Activated T-helper 2 cell treated with anti-CD3 and anti-CD28 coated beads, Interferon-gamma antibody, Interleukin-2, Interleukin-4, amounts not matched to agents 10 μg/mL and 5 μg/mL and 100 μg/mL, durations not matched to agents 14 hours and 24 hours and 36 hours (primary cell): ENCODE measurements around the gene ARHGEF39. TPM values are rescaled to one million over a fixed set of nuclear protein-coding genes. Genes with fewer than 3 reads are reported as not detected.
"Not testable (repeated sequence)": the region's sequence is repeated elsewhere in the genome, so short reads cannot be mapped to it uniquely, and the experiment has no call there.

ENCODE experiments used
- DNase-seq: peaks from one replicate; pipeline ENCODE4 v3.0.0; 2021; ENCODE audit warnings: low spot score
- H3K27ac Mint-ChIP-seq: one replicate; pipeline ENCODE4 v1.8.0; 2021; ENCODE audit warnings: mixed read lengths
- H3K27me3 Mint-ChIP-seq: one replicate; pipeline ENCODE4 v1.8.0; 2021; ENCODE audit warnings: low read depth, mixed read lengths
- H3K36me3 Mint-ChIP-seq: one replicate; pipeline ENCODE4 v1.8.0; 2021; ENCODE audit warnings: low read depth, mixed read lengths
- H3K4me1 Mint-ChIP-seq: one replicate; pipeline ENCODE4 v1.8.0; 2021; ENCODE audit warnings: low read depth, mixed read lengths
- H3K4me3 Mint-ChIP-seq: one replicate; pipeline ENCODE4 v1.8.0; 2021; ENCODE audit warnings: low read depth, mild to moderate bottlenecking, moderate library complexity, mixed read lengths
- H3K9me3 Mint-ChIP-seq: one replicate; pipeline ENCODE4 v1.8.0; 2021; ENCODE audit warnings: mixed read lengths
- intact Hi-C: fragments of 100-400 bp; cut with micrococcal nuclease; formaldehyde crosslinking; loops from one replicate; pipeline ENCODE4 v1.15.1; 2023
- total RNA-seq: library from RNA; stranded (reverse); gene quantifications from 2 replicates; pipeline ENCODE4 v1.2.3, GENCODE V29; 2022

Gene ARHGEF39
- total RNA-seq, 1 donor from 2014 or later = 12.3 TPM

GRCh38 chr9:35650341-35651158, 14.4 kb downstream of the ARHGEF39 start, which contains the start of gene SIT1:
Gene SIT1 (minus strand): TSS chr9:35650931. CDS start chr9:35650853, 78 bp downstream.
- Mint-ChIP-seq H3K9me3 (no peaks in the 10 kb centered on the region), H3K27ac (peak within 1 kb of the TSS; percentile 91), H3K4me1 (peaks cover 43% of the 10 kb centered on the region), H3K4me3 (peak within 1 kb of the TSS; percentile 96), H3K27me3 (no peaks in the 10 kb centered on the region), H3K36me3 (peaks cover 20% of the 10 kb centered on the region)
- DNase-seq = no peak
- intact Hi-C loops = no loop called here

DNA sequence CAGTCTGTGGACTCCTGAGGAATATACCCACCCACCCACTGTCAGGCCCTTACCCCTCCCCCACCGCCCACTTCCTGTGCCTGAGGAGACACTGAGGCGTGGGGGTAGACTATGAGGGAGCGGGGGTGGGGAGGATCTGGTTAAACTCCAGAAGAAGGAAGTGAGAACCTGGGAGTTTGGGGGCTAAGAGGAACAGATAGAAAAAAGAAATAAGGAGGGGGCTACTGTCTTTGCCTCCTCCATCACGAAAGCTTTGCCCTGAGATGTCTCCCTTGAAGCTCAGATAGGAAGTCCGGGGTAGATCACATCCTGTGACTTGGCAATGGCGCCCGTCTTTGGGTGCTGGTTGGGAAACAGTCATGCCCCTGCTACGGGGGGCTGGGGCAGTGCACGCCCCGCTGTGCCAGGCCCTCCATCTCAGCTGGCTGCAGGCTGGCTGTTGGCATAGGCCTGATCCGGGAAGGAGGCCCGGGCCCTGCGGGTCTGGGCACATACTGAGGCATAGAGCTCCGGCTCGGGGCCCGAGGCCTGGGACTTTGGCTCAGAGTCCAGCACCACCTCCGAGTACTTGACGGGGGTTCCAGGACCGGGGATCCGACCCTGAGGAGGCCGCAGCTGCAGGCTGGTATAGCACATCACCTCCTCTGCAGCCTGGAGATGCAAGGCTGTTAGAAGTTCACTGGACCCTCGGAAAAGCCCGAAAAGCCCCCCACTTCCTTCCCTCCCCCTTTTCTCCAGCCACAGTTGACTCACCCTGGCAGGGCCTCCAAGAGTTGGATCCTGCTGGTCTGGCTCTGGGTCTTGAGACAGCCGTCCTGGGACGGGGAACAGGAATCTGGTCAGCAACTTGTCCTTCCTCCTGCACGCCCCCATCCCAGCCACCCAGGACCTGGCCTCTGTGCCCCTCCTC, 15.3 kb downstream of the ARHGEF39 start:
- Mint-ChIP-seq H3K4me3 (peak overlapping the region; percentile 96), H3K27me3 (no peaks in the 10 kb centered on the region), H3K36me3 (peaks cover 22% of the 10 kb centered on the region), H3K27ac (peak overlapping the region; percentile 70), H3K9me3 (no peaks in the 10 kb centered on the region), H3K4me1 (peaks cover 46% of the 10 kb centered on the region)
- DNase-seq = no peak
- intact Hi-C loops = loop anchor here (1.0 kb wide), 1 partner anchor 8 kb away; no protein-coding TSS in a partner anchor

DNA sequence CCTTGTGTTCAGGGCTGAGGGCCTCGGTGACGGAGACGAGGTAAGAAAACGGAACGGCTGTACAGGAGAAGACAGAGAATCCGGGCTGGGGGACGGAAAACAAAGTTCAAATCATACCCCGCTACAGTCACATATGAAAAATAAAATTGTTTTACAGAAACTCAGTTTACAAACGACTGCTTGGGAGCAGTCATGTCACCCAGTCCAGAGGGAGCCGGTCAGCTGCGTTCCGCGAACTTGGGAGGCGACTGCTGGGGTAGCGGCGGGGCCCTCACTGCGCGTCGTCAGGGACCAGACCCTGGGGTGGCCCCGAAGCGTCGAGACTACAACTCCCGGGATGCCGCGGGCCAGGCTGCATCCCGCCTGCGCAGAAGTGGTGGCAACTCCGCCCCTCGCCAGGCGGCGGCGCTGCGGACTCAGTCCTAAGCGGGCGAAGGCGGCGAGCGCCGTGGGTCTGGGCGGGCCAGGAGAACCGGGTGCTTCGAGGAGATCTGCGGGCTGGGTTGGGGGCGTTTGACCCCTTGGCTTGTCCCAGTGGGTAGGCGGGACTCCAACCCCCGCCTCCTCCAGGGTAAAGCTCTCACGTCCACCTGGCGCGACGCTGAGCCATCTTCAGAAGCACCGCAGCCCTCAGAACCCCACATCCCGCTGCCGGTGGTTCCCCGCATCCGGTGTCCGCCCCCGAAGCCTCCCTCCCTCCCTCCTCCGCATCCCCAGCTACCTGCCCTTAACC, 18.3 kb downstream of the ARHGEF39 start:
- Mint-ChIP-seq H3K36me3 (peaks cover 45% of the 10 kb centered on the region), H3K4me1 (peaks cover 45% of the 10 kb centered on the region), H3K27me3 (no peaks in the 10 kb centered on the region), H3K9me3 (no peaks in the 10 kb centered on the region), H3K27ac (peak overlapping the region; percentile 96), H3K4me3 (peak overlapping the region; percentile 96)
- peak; percentile 91 for DNase-seq
- intact Hi-C loops = loop anchor here (1.0 to 2.0 kb wide), 6 partner anchors 28 to 530 kb away; partner anchors contain the start of genes CD72 and HINT2

- DNase-seq = no peak
- H3K36me3 Mint-ChIP-seq = peaks cover 50% of the 10 kb centered on the region
- intact Hi-C loops = loop anchor here (1.0 to 2.0 kb wide), 6 partner anchors 27 to 529 kb away; partner anchors contain the start of genes CD72 and HINT2
- H3K27ac Mint-ChIP-seq = peak overlapping the region; percentile 96
- peak overlapping the region; percentile 96 for H3K4me3 Mint-ChIP-seq
- peaks cover 2% of the 10 kb centered on the region for H3K9me3 Mint-ChIP-seq
- H3K4me1 Mint-ChIP-seq = peaks cover 44% of the 10 kb centered on the region
- H3K27me3 Mint-ChIP-seq = no peaks in the 10 kb centered on the region
These were observed 18.9 kb downstream of the ARHGEF39 start for GRCh38 chr9:35646153-35646532.

DNA sequence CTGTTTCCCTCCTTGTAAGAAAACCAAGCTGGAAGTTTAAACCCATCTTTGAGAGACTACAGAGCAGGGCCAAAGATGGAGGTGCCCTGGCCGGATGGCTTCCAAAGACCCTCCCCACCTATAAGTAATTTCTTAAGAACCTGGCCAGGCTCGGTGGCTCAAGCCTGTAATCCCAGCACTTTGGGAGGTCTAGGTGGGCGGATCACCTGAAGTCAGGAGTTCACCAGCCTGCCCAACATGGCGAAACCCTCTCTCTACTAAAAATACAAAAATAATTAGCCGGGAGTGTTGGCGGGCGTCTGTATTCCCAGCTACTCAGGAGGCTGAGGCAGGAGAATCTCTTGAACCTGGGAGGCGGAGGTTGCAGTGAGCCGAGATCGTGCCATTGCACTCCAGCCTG, 19.3 kb downstream of the ARHGEF39 start:
- Mint-ChIP-seq H3K4me3 (peak overlapping the region; percentile 96), H3K27ac (peak overlapping the region; percentile 96), H3K36me3 (peaks cover 54% of the 10 kb centered on the region), H3K4me1 (peaks cover 41% of the 10 kb centered on the region)
- intact Hi-C loops = loop anchor here (1.0 to 2.0 kb wide), 6 partner anchors 27 to 529 kb away; partner anchors contain the start of genes CD72 and HINT2
- not testable (repeated sequence) for H3K9me3 Mint-ChIP-seq, H3K27me3 Mint-ChIP-seq, DNase-seq

- Mint-ChIP-seq H3K27ac (no peak overlapping the region), H3K4me3 (no peak overlapping the region), H3K9me3 (peaks cover 12% of the 10 kb centered on the region), H3K36me3 (peaks cover 54% of the 10 kb centered on the region), H3K4me1 (peaks cover 45% of the 10 kb centered on the region), H3K27me3 (no peaks in the 10 kb centered on the region)
- intact Hi-C loops = no loop called here
- no peak for DNase-seq
These were observed 21.9 kb downstream of the ARHGEF39 start for GRCh38 chr9:35643046-35643445.

DNA sequence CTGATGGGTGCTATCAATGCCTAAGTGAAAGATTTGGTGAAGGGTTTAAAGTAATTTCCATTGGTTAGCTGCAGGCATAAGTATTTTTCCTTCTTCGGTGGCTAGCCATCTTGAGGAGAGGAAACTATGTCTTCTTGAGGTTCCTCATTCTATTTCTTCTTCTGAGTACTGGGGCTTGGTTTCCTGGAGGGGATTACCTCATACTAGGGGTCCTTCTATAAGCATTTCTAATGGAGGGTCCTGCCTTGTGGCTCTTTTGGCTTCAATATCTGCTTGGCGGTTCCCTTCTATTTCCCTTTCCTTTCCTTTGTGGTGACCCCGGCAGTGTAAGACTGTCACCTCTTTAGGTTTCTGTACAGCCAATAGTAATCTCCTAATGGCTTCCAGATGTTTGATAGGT, 23.5 kb downstream of the ARHGEF39 start:
- H3K4me3 Mint-ChIP-seq, intact Hi-C loops, H3K27ac Mint-ChIP-seq, H3K27me3 Mint-ChIP-seq, DNase-seq: not testable (repeated sequence)
- Mint-ChIP-seq H3K4me1 (peaks cover 49% of the 10 kb centered on the region), H3K36me3 (peaks cover 51% of the 10 kb centered on the region), H3K9me3 (peaks cover 12% of the 10 kb centered on the region)

DNA sequence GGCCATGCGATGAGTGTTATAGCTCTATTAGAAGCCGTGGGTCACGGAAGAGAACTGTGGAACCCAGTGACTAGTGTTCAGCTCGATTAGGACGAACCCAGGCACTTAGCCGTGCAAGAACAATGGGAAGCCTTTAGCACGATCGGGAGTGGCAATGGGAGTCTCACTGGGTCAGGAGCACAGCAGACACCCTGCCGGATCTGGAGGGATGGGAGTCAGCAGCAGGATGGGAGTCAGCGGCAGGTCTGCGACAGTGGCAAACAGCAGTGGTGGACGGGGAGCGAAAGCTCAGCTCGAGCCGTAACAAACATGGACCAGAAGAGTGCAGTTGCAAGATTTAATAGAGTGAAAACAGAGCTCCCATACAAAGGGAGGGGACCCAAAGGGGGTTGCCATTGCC, 24.6 kb downstream of the ARHGEF39 start:
- Mint-ChIP-seq H3K27ac (peak overlapping the region; percentile 78), H3K4me1 (peaks cover 54% of the 10 kb centered on the region), H3K9me3 (peaks cover 12% of the 10 kb centered on the region), H3K36me3 (peaks cover 48% of the 10 kb centered on the region)
- DNase-seq, H3K27me3 Mint-ChIP-seq, intact Hi-C loops, H3K4me3 Mint-ChIP-seq: not testable (repeated sequence)

GRCh38 chr9:35639631-35640030, 25.4 kb downstream of the ARHGEF39 start:
- intact Hi-C loops = loop anchor here (5.0 kb wide), 1 partner anchor 1262 kb away; the partner anchor contains the start of gene MYORG
- H3K9me3 Mint-ChIP-seq = peaks cover 12% of the 10 kb centered on the region

GRCh38 chr9:35639225-35639624, 25.8 kb downstream of the ARHGEF39 start:
- peak overlapping the region; percentile 51 for H3K4me3 Mint-ChIP-seq
- peaks cover 55% of the 10 kb centered on the region for H3K4me1 Mint-ChIP-seq
- H3K9me3 Mint-ChIP-seq = peaks cover 12% of the 10 kb centered on the region
- intact Hi-C loops = loop anchor here (5.0 kb wide), 1 partner anchor 1262 kb away; the partner anchor contains the start of gene MYORG
- not testable (repeated sequence) for H3K27me3 Mint-ChIP-seq, DNase-seq
- peak overlapping the region; percentile 96 for H3K27ac Mint-ChIP-seq
- H3K36me3 Mint-ChIP-seq = peaks cover 42% of the 10 kb centered on the region

More at GRCh38 chr9:35639631-35640030, 25.4 kb downstream of the ARHGEF39 start:
- peaks cover 46% of the 10 kb centered on the region for H3K36me3 Mint-ChIP-seq
- H3K27me3 Mint-ChIP-seq = no peaks in the 10 kb centered on the region
- DNase-seq = no peak
- peaks cover 58% of the 10 kb centered on the region for H3K4me1 Mint-ChIP-seq
- peak overlapping the region; percentile 51 for H3K4me3 Mint-ChIP-seq
- H3K27ac Mint-ChIP-seq = peak overlapping the region; percentile 96

DNA sequence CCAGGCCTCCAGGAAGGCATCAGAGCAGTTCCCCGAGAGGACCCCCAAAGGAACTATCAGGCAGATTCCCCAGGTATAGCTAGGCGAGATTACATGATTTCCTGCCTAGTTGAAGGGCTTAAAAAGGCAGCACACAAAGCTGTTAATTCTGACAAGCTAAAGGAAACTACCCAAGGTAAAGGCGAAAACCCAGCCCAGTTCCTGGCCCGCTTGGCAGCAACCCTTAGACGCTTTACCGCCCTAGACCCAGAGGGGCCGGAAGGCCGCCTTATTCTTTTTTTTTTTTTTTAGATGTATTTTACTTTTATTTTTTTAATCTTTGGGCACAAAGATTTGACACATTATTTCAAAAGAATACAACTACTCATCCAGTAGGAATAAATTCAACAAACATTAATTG, 26.2 kb downstream of the ARHGEF39 start:
- intact Hi-C loops = loop anchor here (5.0 kb wide), 1 partner anchor 1261 kb away; the partner anchor contains the start of gene MYORG
- DNase-seq, H3K27me3 Mint-ChIP-seq, H3K4me3 Mint-ChIP-seq: not testable (repeated sequence)
- Mint-ChIP-seq H3K4me1 (peaks cover 54% of the 10 kb centered on the region), H3K36me3 (peaks cover 41% of the 10 kb centered on the region), H3K9me3 (peaks cover 12% of the 10 kb centered on the region), H3K27ac (peak overlapping the region; percentile 18)
